CD4-positive, alpha-beta T cell treated with Interleukin-15 for 1 hour (primary cell): ENCODE data around the gene FCHO2.

ENCODE experiments used
- DNase-seq: peaks from one replicate; pipeline ENCODE4 v3.0.0-alpha.2; 2020

The FCHO2 gene

DNA sequence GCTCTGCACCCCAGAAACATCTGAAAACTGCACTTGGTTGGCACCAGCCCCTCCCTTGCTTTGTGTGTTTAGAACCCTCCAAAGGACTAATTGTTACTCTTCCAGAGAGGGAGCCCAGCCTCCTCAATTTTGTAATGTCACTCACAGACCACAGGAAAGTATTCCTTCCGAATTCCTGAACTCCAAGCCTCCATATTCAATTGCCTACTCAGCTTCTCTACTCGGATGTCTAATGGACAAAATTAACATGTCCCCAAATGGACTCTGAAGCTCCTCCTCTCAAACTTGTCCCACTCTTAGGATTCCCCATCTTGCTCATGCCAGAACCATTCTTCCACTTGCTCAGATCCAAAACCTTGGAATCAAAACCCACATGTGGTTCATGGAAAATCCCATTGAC is 160.7 kb downstream of the FCHO2 start:
- DNase-seq: no peak

DNA sequence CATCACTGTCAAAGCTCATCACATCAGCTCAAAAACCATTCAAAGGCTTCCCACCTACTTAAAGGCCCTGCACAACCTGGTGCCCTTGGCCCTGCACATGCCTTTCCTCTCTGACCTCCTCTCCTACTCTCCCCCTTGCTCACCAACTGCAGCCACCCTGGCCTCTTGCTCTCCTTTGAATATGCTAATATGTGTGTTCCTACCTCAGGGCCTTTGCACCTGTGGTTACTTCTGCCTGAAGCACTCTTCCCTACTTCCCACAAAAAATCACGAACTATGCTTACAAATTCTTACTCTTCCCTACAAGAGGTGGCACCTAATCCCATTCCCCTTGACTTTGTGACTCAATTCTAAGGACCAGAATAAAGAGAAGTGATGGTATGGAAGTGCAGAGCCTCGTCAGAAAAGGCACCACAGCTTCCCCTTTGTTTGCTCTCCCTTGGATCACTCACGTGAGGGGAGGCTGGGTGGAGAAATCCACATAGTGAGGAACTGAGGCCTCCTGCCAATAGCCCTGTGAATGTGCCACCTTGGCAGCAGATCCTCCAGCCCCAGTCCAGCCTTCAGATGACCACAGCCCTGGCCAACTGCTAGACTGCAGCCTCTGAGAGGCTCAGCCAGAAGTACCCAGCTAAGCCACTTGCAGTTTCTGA is 161.4 kb downstream of the FCHO2 start:
- DNase-seq: no peak

DNA sequence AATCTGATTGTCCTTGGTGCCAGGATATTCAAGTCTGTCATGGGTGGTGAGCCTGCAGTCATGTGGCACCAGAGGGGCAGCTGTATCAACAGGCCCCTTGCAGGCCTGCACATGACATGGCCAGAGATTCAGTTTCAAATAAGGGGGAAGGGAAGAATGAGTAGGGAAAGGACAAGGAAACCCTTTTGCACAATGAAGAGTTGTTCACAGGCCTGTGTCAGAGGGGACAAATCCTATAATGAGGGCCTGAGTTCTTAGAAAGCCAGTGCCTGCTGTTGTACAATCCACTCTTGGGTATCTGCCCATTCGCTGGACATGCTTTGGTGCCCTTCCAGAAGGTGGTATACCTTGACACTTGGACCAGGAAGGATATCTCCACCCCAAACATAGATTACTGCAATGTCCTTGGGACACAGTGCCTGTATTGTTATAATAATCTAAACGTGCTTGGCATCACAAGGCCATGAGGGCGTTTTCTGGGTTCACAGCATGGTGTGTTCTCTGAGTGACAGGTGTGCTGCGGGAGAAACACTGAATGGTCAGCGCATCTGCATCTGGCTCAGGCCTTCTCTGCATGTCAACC is 162.6 kb downstream of the FCHO2 start:
- DNase-seq: no peak

DNA sequence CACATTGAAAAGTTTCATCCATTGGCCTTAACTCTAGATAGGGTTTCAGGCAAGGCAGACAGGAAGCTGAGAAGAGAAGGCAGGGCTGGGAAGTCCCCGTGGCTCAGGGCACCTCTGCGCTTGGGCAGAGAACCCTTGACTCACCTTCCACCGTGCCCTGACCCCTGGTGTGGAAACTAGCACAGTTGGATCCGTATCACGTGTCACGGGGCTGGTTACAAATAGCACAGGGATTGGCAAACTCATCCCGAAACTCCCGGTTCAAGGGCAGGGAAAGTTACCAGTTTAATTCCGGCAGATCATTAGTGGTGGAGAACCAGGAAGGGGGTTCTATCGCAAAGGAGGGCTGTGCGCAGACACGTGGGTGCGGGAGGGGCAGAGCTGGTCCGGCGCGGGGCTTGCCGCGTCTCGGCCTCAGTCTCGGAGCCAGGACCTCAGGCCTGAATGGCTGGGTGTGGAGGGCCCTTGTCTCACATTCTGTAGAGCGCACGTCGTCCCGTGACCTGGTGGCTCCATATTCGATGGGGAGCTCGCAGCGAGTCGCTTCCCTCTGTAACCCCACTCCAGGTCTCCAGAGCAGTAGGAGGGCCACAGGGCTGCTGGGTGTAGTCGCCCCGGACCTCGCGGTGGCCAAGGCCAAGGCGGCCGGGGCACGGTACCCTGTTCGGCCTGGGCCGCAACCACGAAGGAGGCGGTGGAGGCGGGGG is 163.8 kb downstream of the FCHO2 start:
- no peak for DNase-seq

DNA sequence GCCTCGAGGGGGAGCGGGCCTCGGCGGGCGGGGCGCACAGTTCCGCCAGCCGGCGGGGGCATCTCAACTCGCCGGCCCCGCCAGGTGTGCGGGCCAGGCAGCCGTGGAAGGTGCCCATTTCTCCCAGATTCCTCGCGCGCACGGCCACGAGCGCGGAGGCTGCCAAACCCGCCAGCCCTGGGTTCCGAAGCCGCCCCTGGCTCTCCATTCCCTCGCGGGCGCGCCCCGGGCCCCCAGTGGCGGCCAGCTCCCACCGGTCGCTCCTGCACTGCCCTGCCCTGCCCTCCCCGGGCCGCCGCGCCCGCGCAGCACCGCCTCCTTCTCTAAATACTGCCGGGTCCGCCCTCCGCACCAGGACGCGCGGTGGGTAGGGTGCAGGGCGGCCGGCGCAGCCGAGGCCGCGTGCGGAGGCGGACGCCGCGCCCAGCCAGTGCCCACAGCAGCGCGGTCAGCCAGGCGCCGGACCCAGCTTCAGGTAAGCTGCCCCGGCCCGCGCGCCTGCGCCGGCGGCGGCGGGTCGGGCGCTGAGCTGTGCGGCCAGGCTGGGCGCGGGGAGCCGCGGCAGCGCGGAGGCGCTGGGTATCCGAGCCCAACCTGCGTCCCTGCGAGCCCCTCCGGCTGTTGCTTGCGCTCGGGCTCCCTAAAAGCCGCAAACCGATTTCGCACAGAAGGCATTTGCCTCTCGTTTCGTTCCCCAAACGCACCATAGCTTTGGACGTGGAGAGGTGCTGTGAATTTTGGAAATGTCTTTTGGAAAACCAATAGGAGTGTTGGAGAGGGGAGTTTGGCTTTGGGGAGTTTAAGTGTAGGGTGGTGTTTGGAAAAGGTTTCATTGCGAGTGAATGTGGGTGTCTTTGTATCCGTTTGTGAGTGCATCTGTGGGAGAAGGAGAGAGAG is 164.6 kb downstream of the FCHO2 start, which contains the start of gene TMEM171:
Gene TMEM171 (plus strand): TSS at position 354 of the 897 bp plus-strand sequence. CDS start 2,799 bp downstream, outside the sequence.
- no peak for DNase-seq

DNA sequence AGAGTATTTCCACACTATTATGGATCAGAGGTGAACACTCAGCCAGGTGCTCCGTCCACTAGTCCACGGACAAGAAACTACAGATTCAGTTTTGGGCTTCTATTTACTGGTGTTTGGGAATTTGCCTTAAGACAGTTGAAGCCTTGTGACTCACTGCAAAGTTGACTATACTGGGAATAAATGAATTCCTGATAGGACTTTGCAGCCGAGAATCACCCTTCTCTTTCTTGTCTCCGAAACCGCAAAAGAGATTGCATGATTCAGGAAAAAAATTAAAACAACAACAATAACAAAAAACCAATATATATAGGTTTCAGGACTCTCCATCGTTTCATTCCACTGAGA is 165.2 kb downstream of the FCHO2 start:
- no peak for DNase-seq

DNA sequence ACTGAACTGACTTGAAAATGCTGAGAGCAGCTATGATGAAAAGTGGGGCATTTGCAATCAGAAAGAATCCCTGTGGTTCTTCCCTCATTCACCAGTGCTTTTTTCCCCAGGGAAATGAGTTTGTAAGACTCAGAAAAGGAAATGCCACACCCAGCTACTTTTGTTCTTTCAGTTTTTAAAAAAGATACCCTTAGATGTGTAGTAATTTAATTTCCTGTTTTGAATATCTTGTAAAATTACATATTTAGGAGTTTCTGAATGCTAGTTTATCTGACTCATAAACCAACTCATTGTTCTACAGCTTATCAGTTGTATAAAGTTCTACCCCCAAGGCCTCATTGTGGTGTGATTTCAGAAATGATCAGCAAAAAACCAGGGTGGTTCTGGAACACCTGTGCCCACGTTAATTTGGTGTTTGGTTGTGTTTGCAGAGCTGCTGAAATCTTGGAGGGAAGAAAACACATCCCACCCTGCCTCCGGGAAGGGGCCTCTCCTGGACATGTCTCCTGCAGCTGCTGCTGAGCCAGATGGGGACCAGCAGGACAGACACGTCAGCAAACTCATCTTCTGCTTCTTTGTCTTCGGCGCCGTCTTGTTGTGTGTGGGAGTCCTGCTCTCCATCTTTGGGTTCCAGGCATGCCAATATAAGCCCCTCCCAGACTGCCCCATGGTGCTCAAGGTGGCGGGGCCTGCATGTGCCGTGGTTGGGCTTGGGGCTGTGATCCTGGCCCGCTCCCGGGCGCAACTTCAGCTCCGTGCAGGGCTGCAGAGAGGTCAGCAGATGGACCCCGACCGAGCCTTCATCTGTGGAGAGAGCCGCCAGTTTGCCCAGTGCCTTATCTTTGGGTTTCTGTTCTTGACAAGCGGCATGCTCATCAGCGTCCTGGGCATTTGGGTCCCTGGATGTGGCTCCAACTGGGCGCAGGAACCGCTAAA is 167.3 kb downstream of the FCHO2 start:
- no peak for DNase-seq

DNA sequence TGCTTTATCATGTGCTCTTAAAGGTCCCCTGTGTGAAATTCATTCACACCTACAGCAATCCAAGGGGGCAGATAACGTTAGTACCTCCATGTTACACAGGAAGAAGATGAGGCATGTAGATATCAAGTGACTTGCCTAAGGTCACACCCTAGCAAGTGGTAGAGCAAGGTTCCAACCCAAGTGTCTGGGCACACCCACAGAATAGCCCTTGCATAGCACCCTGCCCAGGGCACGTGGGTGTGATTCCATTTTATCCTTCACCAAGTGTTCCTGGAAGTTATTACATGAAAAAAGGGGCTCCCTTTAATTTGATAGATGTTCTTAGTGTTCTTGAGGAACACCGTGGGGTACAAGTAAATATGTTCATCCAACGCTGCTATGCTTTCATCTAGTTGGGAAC is 169.4 kb downstream of the FCHO2 start:
- DNase-seq: no peak

DNA sequence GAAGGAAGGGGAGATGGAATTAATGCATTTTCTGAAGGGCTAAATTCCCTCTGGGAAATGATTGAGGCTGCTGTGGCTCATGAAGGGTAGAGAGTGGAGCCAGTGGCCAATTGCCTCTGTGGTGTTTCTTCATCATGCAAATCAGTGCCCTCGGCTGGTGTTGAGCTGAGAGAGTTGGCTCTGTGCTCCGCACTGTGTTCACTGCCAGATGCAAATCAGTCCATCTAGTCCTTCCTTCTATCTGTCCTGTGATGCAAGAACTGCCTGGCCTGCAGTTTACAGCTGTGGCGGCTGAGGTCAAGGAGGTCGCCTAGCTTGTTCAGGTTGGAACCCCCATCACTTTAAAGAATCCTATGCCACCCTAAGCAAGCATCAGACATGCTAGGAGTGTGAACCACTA is 170.5 kb downstream of the FCHO2 start:
- DNase-seq: no peak

DNA sequence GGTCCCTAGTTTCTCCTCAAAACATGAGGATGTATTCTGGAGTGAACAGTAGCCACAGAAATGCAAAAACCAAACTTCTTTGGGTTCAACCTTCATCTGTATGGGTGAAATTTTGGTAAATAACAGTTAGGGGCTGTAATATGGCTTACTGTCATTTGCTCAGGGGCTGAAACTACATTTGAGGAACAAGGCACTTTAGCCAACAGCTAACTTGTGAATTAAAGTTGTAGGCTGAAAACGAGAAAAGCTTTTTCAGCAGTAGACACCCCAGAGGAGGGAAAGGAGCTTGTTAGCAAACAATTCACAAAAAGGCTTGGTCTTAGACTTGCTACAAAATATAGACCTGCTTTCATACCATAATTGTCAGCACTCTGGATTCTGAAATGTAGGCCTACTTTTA is 171.1 kb downstream of the FCHO2 start:
- DNase-seq: no peak

DNA sequence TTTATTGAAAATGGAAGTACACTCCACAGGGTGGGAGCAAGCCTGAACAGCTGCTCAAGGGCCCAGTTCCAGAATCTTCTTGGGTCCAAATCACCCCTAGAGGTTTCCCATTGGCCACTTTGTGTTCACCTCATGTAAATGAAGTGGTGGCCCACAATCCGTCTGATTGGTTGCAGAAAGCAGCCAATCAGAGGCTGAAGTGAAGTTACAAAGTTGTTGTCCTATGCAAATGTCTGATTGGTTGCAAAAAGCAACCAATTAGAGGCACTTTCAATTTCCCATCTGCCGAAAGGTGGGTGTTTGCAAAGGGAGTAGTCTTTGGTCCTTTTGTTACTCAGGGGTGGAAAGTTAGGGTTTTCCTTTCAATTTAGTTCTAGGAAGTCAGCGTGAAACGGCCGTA is 173.3 kb downstream of the FCHO2 start:
- no peak for DNase-seq

DNA sequence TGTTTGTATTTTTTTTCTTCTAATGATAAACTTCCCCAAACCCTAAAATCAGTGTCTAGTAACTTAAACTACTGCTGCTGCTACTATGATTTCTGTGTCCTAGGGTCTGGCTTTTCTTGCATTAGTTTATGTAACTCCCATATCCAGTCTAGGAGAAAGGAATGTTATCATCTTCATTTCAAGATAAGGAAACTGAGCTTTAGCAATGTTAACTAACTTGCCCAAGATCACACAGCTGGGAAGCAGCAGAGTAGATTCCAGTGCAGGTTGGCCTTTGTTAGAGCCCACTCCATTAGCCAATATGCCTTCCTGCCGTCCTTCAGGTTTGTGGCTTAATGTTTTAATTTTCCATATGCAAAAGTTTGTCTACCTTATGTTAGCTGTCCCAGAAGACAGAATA is 175.0 kb downstream of the FCHO2 start:
- DNase-seq: no peak

DNA sequence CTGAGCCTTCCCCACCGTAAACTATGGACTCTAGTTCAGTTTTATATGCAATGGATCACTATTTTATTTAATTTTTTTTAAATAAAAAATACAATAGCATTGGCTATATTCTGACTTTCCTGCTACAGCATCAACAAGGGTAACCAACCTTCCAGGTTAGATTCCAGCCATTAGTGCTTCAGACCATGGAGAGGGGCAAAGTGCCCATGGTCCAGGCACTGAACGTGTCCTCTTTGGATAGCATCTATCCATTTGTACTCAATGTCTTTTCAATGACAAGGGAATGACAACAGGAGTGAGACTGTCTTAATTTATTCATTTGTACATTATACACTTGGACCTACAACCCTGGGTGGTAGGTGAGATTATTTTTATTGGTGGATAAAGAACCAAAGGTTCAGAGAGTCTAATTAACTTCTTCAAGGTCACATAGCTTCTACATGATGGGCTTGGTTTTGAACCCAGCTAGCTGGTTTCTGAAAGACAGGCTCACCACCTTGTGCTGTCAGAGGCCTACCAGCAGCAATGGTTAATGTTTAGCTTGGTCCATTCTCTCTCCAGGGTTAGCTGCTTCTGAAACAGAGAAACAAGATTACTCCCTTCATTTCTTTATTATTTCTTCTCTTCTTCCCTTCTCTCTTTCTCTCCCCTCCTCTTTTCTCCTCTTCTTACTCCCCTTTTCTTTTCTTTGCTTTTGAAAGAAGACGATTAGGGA is 176.0 kb downstream of the FCHO2 start:
- DNase-seq: no peak

DNA sequence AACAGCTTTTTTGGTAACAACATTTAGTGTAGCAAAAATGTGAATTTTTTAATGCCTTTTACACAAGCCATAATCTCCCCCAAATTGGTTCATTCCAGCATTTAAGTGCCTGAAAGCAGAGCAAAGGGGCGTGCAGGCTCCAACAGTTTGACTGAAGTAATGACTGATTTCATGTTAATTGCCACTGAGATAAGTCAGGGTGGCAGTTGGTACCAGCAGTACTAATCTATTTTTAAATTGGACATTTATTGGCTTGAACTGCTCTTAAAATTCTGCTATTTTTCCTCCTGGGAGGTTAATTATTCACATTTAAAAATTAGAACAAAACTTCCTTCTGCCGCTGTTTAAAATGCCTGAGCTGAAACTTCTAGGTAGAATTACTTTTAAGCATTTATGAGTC is 176.9 kb downstream of the FCHO2 start:
- no peak for DNase-seq

DNA sequence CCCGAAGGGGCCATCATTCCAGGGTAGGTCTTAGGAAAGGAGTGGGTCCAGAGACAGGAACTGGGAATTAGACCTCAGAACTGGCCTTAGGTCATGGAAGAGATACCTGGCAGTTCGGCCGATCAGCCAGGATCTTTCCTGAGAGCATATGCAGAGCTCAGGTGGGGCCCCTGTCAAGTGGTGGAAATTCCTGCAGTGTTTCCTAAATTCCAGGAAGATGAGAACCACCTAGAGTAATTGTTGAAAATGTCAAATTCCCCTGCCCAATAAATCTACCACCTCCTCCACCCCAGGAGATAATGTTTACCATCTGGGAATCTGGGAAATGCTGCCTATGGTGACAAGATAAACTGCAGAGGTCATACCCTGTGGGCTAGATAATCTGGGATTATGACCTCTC is 179.2 kb downstream of the FCHO2 start:
- DNase-seq: no peak

DNA sequence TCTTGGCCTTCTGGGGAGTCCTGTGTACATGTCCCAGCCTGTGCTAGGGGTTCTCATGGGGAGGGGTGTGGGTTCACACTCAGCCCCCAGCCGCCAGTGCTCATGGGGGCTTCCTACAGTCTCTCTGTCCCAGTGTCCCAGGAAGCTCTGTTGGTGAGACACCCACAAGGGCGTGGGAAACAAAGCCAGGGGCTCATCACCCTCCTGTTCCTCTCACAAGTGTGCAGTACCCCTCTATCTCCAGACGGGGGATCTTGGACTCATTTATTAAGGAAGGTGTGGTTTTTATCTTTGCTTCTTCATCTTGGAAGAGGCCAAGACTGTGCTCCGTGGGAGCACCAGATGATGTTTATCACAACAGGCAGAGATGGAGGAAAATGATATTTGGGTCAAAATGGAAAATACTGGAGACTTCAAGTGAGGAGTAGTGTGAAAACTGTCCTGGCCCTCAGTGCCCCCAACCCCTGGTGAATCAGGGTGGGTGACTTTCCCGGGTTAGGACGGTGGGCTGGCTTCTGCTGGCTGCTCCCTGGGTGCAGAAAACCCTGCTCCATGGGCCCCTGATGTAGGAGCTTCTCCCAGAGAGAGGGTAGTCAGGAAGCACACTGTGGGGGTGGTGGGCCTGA is 179.7 kb downstream of the FCHO2 start:
- no peak for DNase-seq

DNA sequence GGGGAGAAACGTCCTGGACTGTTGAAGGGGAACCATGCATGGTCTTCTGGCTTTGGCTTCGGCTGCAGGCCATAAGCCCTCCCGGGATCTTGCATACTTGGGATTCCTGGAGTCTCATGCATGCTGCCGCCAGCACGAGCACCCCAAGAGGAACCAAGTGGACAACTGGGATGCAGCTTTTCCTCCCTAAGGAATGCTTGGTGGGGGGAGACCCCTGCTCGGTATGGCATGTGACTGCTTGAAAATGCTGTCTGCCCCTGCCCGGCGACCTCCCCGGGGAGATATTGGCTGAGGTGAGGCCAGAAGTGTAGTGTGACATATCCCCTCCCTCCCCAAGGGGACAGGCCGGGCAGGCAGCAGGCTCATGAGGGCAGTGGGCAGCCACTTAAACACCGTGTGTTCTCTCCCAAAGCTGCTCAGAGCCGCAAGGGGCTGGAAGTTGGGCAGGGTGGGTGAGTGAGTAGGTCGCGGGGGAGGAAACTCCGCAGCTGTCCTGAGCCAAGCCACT is 180.3 kb downstream of the FCHO2 start:
- DNase-seq: no peak

DNA sequence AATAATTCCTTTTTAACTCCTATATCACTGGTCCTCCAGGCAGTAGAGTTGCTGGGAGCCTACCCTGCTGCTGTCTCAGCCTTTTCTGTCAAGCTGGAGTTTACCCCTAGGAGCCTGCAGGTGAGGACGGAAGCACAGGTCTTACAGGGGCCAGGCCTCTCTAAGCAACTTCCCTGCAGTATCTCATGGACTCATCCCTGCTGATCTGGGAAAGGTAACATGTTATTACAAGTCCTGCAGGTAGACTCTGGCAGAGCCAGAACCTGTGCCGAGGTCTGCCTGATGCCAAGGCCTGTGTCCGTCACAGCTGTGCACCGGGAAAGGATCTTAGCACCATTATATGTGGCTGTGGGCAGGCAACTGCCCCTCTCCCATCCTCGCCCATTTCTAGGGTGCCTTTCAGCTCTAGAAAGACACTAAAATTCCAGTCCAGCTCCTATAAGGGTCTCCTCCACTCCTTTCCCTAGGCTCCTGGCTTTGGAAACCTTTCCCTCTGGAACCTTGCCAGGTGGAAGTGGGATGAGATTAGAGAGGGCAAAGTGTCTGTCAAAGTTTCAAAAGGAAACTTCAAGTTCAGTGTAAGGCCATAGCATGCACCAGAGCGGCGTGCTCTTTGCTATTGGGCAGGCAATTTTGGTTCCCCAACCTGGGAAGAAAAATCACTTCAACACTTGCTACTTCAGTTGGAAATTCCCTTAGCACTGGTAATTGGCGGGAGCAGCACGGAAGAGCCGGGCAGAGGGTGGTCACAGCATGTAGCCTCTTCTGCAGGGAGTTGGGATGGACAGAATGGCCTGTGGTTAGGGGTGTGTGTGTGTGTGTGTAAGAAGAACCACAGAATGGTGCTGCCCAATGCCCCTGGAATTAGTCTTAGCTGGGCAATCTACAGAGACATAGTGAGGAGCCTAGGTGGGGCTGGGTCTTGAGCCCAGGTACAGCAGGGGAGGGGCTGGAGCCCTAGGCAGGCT is 182.0 kb downstream of the FCHO2 start:
- no peak for DNase-seq

DNA sequence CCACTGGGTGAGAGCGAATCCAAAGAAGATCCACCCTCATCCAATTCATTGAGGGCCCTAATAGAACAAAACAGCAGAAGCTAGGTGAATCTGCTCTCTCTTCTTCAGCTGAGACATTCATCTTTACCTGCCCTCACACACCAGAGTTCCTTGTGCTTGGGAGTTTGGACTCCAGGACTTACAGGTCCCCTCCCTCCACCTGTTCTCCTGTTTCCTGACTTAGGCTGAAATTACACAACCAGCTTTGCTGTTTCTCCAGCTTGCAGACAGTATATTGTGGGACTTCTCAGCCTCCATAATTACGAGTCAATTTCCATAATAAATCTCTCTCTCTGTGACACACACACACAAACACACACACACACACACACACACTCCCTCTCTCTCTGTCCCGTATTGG is 183.6 kb downstream of the FCHO2 start:
- DNase-seq: no peak
